ENCODE data around the gene SCAMP4.
"Not testable (repeated sequence)": the region's sequence is repeated elsewhere in the genome, so short reads cannot be mapped to it uniquely, and the experiment has no call there.

Gene SCAMP4

GRCh38 chr19:1865172-1866010 is 39.8 kb upstream of the SCAMP4 start:
- in situ Hi-C loops (cut with HindIII; ENCODE audit: low sequenced_read_pairs) = no loop called here

- in situ Hi-C loops (cut with HindIII; ENCODE audit: low sequenced_read_pairs) = no loop called here
These were observed 38.4 kb upstream of the SCAMP4 start for GRCh38 chr19:1866693-1867348.

GRCh38 chr19:1867349-1867724 is 37.9 kb upstream of the SCAMP4 start:
- in situ Hi-C loops (cut with HindIII; ENCODE audit: low sequenced_read_pairs) = no loop called here

GRCh38 chr19:1868971-1869370 is 36.2 kb upstream of the SCAMP4 start:
- in situ Hi-C loops (cut with HindIII; ENCODE audit: low sequenced_read_pairs) = no loop called here

- in situ Hi-C loops (cut with HindIII; ENCODE audit: low sequenced_read_pairs) = no loop called here
These were observed 34.0 kb upstream of the SCAMP4 start for GRCh38 chr19:1871140-1871597.

- in situ Hi-C loops (cut with HindIII; ENCODE audit: low sequenced_read_pairs) = no loop called here
These were observed 33.6 kb upstream of the SCAMP4 start for GRCh38 chr19:1871630-1872029.

- in situ Hi-C loops (cut with HindIII; ENCODE audit: low sequenced_read_pairs) = no loop called here
These were observed 32.2 kb upstream of the SCAMP4 start for GRCh38 chr19:1872807-1873523.

GRCh38 chr19:1873524-1874473 is 31.4 kb upstream of the SCAMP4 start:
- in situ Hi-C loops (cut with HindIII; ENCODE audit: low sequenced_read_pairs) = no loop called here

GRCh38 chr19:1874554-1875185 is 30.5 kb upstream of the SCAMP4 start:
- in situ Hi-C loops (cut with HindIII; ENCODE audit: low sequenced_read_pairs) = no loop called here

GRCh38 chr19:1875265-1875645 is 29.9 kb upstream of the SCAMP4 start:
- in situ Hi-C loops (cut with HindIII; ENCODE audit: low sequenced_read_pairs) = not testable (repeated sequence)

GRCh38 chr19:1875646-1876495 is 29.3 kb upstream of the SCAMP4 start:
- in situ Hi-C loops (cut with HindIII; ENCODE audit: low sequenced_read_pairs) = no loop called here

- in situ Hi-C loops (cut with HindIII; ENCODE audit: low sequenced_read_pairs) = not testable (repeated sequence)
These were observed 28.5 kb upstream of the SCAMP4 start for GRCh38 chr19:1876496-1877279.

- in situ Hi-C loops (cut with HindIII; ENCODE audit: low sequenced_read_pairs) = not testable (repeated sequence)
These were observed 27.9 kb upstream of the SCAMP4 start for GRCh38 chr19:1877280-1877660.

GRCh38 chr19:1878583-1878982 is 26.6 kb upstream of the SCAMP4 start:
- in situ Hi-C loops (cut with HindIII; ENCODE audit: low sequenced_read_pairs) = not testable (repeated sequence)

GRCh38 chr19:1879982-1880381 is 25.2 kb upstream of the SCAMP4 start:
- in situ Hi-C loops (cut with HindIII; ENCODE audit: low sequenced_read_pairs) = not testable (repeated sequence)

- in situ Hi-C loops (cut with HindIII; ENCODE audit: low sequenced_read_pairs) = no loop called here
These were observed 24.4 kb upstream of the SCAMP4 start for GRCh38 chr19:1880611-1881392.

- in situ Hi-C loops (cut with HindIII; ENCODE audit: low sequenced_read_pairs) = not testable (repeated sequence)
These were observed 23.7 kb upstream of the SCAMP4 start for GRCh38 chr19:1881393-1882088.
